Left cardiac atrium (tissue), 4 donors: ENCODE data around the gene ZNF394. TPM values are rescaled to one million over a fixed set of nuclear protein-coding genes. Genes with fewer than 3 reads are reported as not detected.

Experiments
- ATAC-seq, 2 donors: fragments of 200-7000 bp; cut with Tn5 transposase; one replicate each; pipeline ENCODE4 v1.9.1; 2020; ENCODE audit warnings: mild to moderate bottlenecking in 2 of 2, moderate library complexity in 2 of 2
- DNase-seq: peaks from one replicate; pipeline ENCODE4 v3.0.0-alpha.2; 2020
- intact Hi-C, 2 donors: fragments of 100-400 bp; cut with DNase I; formaldehyde crosslinking; loops; one replicate each; pipeline versions ENCODE4 v1.14.1 to v1.15.1; 2022 to 2023
- total RNA-seq, 2 donors: library from RNA; stranded (reverse); fragmentation: NEBNext Ultra II Directional; extraction: Animal tissue kit (Norgen Biotek cat#: 25700); gene quantifications; one replicate each; pipeline ENCODE4 v1.2.1, GENCODE V29; 2021
- donor health status: DM: no; HTN: yes; CAD: no.
- donor health status: DM: no; HTN: yes; CAD: no; lungs with severe emphysema.
- donor health status: DM: yes; HTN: yes; CAD: no.
- donor health status: Dilated cardiomyopathy.

Gene ZNF394
- total RNA-seq, 2 donors from 2014 or later = 17.3 to 19.6 TPM

DNA sequence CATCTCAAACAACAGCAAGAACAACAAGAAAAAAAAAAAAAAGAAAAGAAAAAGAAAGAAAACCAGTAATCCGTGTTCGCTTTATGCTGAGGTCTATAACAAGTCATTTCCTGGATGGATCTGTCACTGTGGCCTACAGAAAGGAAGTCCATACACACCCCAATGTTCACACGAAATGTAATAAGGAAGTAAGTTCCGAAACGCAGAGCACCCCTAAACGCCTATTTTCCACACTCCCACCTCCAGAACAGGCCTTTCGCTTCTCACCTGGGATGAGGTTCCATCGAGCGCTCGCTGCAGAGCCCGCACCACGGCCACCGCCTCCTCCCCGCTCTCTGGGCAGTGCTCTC lies 735 bp downstream of the ZNF394 start:
- intact Hi-C loops = loop anchor here in 1 of 2 donors (2.0 kb wide), 1 partner anchor 27 kb away; the partner anchor contains the start of gene ZNF789
- ATAC-seq = peak; percentile 13 to 14
- DNase-seq = no peak

DNA sequence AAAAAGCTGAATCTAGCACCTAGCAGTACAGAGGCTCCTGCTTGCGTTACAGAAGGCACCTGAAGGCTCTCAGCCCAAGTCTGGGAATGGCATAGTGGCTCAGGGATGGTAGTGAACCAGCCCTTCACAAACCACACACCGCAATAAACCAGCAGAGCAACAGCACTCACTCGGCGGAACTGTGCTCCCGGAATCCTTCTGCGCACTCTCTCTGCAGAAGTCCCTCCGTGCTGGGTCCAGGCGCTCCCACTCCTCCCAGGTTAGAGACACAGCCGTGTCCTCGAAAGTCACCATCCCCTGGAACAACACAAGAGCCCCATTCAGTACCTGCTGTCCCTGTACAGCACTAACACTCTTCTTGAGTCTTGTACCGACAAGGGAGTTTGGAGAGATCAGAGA lies 1.5 kb downstream of the ZNF394 start:
- ATAC-seq = no peak
- intact Hi-C loops = loop anchor here in 1 of 2 donors (2.0 kb wide), 1 partner anchor 26 kb away; the partner anchor contains the start of gene ZNF789

DNA sequence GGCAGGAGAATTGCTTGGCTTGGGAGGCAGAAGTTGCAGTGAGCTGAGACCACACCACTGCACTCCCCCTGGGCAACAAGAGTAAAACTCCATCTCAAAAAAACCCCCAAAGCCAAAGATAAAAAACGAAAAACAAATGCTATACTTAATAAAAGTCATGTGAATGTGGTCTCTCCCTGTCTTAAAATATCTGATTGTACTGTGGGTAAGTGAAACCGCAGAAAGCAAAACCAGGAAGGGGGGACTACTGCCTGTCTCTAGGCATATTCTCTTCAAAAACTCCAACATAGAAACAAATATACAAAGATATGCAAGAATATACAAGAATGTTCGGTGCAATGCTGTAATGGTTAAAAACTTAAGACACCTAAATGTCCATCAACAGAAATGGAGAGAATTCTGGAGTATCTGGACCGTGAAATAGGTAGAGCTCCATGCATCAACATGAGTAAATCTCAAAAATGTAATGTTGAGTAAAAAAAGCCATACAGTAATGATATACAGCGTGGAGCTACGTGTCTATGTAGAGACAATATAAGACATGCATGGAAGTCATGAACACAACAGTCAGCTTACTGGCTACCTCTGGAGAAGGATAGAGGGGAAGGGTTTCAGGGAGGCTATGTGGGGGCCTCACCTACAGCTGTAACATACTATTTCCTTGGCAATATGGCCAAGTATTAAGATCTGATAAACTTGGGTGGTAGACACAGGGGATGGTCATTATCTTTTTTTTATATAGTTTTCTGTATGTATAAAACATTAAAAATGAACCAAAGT lies 2.1 kb downstream of the ZNF394 start:
- DNase-seq = no peak
- no peak for ATAC-seq
- intact Hi-C loops = loop anchor here in 1 of 2 donors (2.0 kb wide), 1 partner anchor 25 kb away; the partner anchor contains the start of gene ZNF789

More for the DNA sequence above, 1.5 kb downstream of the ZNF394 start:
- DNase-seq = no peak

DNA sequence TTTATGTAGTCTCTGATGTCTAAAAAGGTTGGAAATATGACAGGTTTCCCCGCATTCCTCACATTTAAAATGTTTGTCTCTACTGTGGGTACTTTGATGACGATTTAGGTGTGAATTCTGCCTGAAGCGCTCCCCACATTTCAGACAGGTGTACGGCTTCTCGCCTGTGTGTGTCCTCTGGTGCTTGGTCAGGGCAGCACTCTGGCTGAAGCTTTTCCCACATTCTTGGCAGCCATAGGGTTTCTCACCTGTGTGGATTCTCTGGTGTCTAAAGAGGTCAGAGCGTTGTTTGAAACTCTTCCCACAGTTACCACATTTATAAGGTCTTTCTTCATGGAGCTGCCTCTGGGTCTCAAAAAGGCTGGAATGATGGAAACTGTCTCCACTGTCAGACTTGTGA lies 6.3 kb downstream of the ZNF394 start:
- ATAC-seq = no peak
- intact Hi-C loops = no loop called here
- no peak for DNase-seq

DNA sequence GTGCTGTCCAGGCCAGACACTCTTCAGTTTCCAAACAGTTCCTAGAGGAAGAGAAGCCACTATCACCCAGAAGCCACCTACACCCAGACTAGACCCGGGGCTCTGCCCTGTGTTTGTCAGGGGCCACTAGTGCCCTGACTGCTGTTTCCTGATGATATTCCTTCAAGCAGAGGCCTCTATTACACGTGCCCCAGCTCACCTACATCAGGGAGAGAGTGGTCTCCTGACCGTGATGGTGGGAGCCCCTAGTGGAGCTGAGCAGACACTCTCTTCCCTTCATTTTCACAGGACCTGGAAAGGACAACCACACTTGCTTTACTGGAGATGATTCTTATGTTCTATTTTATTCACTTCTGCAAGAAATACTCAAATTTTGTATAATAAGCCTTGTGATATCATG lies 9.2 kb downstream of the ZNF394 start:
- ATAC-seq = no peak
- intact Hi-C loops = no loop called here

DNA sequence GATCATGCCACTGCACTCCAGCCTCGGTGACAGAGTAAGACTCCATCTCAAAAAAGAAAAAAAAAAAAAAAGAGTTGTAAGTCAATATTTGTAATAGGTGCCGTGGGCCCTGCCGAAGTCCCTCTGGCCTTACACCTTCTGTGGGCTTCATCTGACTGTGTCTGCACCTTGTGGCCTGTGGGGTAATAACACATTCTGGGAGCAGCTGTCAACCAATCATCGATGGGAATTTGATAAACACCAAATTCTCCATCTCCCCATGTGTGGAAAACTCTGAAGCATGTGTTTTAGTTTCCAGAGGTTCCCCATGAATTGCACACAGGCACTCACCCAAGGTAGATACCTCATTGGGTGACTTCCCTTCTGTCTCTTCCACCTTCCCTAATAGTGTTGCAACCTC lies 10.8 kb downstream of the ZNF394 start:
- DNase-seq = no peak
- ATAC-seq = no peak
- intact Hi-C loops = no loop called here

More for the DNA sequence above, 9.2 kb downstream of the ZNF394 start:
- DNase-seq = no peak

DNA sequence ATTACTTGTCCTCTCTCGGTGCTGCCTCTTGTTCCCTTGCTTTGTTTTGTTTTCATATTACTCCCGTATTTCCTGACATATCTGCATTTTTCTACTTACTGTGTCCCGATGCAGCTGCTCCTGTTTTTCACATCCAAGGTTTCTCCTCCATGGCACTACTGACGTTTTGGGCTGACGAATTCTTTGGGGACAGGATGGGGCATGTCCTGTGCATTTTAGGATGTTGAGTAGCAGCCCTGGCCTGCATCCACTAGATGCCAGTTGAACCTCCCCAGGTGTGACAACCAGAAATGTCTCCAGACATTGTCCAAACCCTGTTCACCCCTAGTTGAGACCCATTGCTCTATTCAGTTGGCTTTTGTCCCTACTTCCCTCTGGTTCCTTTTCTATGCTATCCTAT lies 15.0 kb downstream of the ZNF394 start:
- ATAC-seq (no peak), DNase-seq (no peak)
- intact Hi-C loops = no loop called here

DNA sequence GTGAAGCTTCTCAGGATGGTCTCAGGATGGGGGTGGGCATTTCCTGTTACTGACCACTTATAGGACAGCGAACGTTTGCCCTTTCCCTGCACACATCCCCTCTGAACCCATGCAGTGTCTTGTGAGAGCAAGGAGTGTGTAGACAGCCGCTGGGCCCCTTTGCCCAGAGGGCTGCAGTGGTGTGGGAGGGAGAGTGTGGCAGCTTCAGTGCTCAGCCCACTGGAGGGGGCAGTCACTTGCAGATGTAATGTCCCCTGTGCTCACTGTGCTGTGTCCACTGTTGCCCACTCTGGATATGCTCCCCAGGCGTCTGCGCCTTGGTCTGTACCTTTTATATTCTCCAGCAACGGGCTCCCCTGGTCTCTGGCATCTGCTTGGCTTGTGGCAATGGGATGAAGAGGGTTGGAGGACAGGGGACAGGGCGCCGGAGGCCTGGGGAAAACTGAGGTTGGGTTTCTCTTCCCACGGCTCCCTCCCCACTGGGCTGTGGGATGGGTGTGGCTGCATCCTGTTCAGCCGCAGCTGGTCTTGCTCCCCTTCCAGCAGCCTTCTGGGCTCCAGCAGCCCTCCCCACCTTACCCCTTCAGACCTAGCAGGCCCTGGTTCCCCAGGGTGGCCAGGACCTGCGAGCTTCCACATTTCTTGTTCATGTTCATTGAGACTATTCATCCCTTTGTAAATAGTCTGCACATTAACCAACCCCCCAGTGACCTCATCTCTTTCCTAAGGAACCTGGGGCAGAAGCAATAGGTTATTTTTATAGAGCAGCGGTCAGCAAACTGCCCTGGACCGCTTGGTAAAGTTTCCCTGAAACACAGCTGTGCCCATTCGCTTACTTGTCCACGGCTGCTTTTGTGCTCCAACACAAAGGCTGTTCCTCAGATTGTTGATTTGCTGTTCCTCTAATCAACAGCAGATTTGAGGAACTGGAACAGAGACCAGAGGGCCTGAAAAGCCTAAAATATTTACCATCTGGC lies 21.3 kb downstream of the ZNF394 start:
- DNase-seq (no peak), ATAC-seq (peak; percentile 40 to 59)
- intact Hi-C loops = no loop called here

DNA sequence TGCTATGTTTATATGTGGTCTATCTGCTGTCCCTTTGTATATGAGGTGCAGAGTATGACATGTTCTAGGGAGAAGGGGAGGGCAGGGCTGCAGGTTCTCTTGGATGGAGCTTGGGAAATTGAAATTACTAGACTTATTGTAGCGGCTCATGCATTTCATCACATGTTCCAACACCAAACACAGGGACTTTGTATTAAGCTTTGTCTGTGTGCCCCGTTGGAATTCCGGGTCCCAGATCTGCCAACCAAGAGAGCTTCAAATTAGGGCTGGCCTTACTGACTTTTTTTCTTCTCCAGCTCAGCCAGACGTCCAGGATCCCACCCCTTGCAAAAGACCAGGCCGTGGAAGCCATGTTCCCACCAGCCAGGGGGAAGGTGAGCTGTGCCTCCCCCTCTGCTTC lies 24.0 kb downstream of the ZNF394 start:
- no peak for ATAC-seq
- intact Hi-C loops = no loop called here
- DNase-seq = no peak

DNA sequence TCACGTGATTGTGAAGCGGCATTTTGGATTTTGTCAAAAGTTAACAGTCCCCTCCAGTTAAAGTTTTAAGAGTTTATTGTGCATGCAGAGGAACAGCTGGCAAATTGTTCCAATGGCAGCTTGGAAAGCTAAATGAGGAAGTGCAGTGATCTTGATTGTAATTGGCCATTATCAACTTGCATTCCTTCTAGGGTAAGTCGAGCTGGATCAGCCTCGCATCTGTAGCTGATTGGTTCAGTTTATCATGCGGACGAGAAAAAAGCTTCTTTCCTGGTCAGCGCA lies 26.8 kb downstream of the ZNF394 start:
- DNase-seq = peak; percentile 21
- intact Hi-C loops = loop anchor here in 1 of 2 donors (2.0 kb wide), 1 partner anchor 26 kb away; no protein-coding TSS in a partner anchor
- ATAC-seq = peak; percentile 9 to 10

DNA sequence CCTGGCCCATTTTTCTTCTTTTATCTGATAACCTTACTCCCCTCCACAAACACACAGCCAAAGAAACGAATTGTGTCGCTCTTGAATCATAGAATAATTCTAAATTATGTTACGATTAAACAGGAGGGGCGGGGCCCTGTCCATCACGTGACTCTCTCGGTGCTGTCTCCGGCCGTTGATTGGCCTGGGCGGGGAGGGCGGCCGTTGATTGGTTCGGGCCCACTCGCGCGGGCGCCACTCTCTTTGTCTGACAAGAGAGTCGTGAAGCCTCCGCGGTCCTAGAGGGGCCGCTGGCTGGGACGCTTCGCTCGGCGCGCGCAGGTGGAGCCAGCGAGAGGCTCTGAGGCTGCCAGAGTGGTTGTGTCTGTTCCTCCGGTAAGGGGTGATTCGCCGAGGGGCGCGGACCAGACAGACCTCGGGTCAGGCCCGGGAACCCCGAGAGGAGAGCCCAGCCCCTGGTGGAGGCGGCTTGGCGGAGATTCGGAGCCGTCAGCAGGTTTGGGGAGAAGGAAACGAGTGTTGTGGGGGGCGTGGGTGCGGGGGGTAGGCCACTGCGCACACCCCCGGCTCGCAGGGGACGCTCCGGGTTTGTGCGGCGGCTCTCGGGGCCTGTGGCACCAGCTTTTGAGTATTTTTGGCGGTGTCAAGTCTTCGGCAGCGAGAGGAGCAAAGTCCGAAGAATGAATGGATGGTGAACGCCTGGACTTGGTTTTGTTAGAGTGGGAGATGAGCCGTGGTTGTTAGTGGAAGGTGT lies 27.3 kb downstream of the ZNF394 start, which contains the start of gene ZNF789:
Gene ZNF789 (plus strand): TSS at position 330 of the 754 bp plus-strand sequence. CDS start 3,567 bp downstream, outside the sequence.
- intact Hi-C loops = loop anchor here in 1 of 2 donors (2.0 kb wide), 1 partner anchor 26 kb away; no protein-coding TSS in a partner anchor

DNA sequence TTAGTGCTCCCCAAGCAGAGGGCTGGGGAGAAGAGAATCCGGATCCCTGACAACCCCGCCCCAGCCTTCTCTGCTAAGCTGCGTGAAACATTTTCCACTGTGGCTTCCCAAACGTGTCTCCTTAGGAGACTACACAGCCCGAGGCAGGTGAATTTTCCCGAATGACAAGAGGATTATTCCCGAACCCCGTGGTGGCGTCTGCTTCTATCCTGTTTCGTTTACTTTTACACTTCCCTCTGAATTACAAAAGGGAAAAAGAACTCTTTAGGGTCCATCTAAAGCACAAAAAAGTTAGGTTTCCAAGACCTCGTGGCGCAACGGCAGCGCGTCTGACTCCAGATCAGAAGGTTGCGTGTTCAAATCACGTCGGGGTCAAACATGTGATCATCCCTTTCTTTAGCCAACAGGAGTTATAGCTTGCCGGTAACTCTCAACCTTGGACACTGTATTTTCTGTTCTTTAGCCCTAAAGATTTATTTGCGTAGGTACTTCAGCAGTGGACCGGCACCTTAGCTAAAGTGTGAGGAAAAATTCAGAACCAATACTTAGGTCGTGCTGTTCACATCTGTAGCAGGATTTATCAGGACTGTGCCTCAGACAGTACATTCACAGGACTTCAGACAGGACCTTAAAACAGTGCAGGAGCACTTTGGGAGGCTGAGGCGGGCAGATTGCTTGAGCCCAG lies 30.6 kb downstream of the ZNF394 start:
- intact Hi-C loops = no loop called here
- DNase-seq (peak; percentile 13), ATAC-seq (no peak)

More for the DNA sequence above, 27.3 kb downstream of the ZNF394 start, which contains the start of gene ZNF789:
- ATAC-seq = peak; percentile 99
- DNase-seq = peak; percentile 99

DNA sequence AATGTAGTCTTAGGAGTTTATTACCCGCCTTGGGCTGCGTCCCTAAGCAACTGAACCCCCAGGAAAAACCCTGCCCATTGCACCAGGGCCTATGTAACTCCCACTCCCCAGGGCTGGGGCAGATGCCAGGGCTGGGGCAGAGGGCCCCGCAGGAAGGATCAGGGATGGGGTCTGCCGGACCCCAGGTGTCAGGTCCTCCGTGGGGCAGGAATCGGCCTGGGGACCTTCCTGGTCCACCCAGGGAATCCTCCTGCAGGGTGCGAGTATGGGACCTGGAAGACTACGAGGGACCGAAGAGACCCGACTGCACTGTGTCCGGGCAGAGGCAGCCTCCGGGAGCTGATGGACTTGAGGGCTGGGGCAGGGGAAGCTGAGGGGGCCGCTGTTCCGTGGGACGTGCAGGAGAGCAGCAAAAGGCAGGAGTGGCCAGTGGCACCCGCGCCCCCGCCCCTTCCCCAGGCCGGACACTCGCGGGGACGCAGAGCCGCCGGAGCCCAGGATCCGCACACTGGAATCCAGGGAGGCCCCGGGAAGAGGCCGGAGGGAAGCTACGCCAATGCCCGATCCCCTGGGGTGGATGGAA lies 31.7 kb downstream of the ZNF394 start:
- peak; percentile 20 for DNase-seq
- intact Hi-C loops = no loop called here
- ATAC-seq = no peak

DNA sequence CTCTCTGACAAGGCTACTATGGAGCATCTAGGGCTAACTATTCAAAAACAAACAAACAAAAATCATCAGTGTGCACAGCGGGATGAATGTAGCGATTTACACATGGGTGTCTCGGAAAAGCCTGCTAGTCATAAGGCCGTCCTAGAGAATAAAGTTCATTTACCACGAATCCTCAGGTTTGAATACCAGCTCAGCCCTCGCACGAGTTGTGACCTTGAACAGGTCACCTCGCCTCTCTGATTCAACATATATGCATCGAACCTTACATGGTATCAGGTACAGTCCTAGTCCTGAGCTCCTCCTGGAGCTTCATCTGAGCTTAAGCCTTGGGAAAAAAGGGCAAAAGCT lies 34.7 kb downstream of the ZNF394 start:
- ATAC-seq (peak; percentile 2 to 11), DNase-seq (peak; percentile 4)
- intact Hi-C loops = no loop called here

DNA sequence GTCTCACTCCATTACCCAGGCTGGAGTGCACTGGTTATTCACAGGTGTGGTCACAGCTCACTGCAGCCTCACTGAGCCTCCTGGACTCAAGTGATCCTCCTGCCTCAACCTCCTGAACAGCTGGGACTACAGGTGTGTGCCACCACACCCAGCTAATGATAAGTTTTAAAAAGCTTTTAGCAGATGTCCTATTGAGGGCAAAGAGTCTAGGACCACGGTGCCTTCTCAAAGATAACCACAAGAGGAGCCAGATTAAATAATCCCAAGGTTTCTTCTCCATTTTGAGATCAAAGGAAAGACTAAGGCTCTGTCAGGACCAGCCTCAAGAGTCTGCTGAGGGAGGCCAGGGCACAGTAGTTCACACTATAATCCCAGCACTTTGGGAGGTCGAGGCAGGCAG lies 38.9 kb downstream of the ZNF394 start:
- intact Hi-C loops = no loop called here
- ATAC-seq (no peak), DNase-seq (no peak)

DNA sequence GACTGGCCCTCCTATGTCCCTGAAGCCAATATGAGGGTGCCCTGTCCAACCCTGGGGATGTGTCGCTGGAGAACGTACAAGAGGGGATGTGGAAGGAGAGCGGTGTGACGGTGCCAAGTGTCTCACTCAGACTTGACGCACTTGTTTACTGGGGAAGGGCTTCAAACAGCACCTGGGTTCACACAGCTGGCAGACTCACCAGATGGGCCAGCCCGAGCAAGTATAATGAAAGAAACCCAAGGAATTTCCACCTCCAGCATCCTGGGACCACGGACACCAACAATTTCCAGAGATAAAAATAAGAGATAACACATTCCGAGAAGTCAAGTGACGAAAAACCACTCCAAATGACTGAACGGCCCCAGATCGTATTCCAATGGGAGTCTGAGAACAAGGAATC lies 39.4 kb downstream of the ZNF394 start:
- intact Hi-C loops = no loop called here
- ATAC-seq = no peak
- DNase-seq = no peak

DNA sequence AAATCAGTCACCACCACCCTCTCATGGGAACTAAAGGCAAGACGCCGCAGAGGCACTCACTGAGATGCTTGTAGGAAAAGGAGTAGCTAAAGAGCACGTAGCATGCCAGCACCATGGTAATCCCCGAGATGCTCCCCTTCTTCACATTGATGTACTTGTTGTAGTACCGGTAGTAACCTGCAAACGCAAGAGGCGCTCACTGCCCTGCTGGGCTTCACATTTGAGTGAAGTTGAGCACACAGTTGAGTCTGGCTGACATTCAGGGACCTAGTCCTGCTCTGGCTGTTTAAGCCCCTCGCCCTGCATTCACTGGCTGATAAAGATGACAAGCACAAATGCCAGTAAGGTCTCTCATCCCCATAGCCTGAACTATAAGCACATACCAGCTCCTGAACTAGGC lies 41.0 kb downstream of the ZNF394 start:
- DNase-seq (peak; percentile 21), ATAC-seq (no peak)
- intact Hi-C loops = no loop called here
